CD4-positive, alpha-beta T cell treated with Interleukin-17A for 4 hours (primary cell): ENCODE measurements around the gene FAHD2B.
"Not testable (repeated sequence)": the region's sequence is repeated elsewhere in the genome, so short reads cannot be mapped to it uniquely, and the experiment has no call there.

ENCODE experiments used
- DNase-seq: peaks from one replicate; pipeline ENCODE4 v3.0.0-alpha.2; 2020; ENCODE audit warnings: mixed read lengths

FAHD2B gene

GRCh38 chr2:97067279-97068004 is 27.2 kb downstream of the FAHD2B start:
- DNase-seq: no peak

GRCh38 chr2:97066030-97066429 is 28.7 kb downstream of the FAHD2B start:
- DNase-seq: not testable (repeated sequence)

GRCh38 chr2:97062020-97062419 is 32.7 kb downstream of the FAHD2B start:
- DNase-seq: not testable (repeated sequence)

GRCh38 chr2:97059782-97060181 is 34.9 kb downstream of the FAHD2B start:
- not testable (repeated sequence) for DNase-seq

GRCh38 chr2:97056150-97056549 is 38.5 kb downstream of the FAHD2B start:
- DNase-seq: not testable (repeated sequence)

- DNase-seq: not testable (repeated sequence)
These were observed 44.6 kb downstream of the FAHD2B start for GRCh38 chr2:97050032-97050431.

- DNase-seq: not testable (repeated sequence)
These were observed 46.2 kb downstream of the FAHD2B start for GRCh38 chr2:97048448-97048847.

GRCh38 chr2:97046676-97047075 is 48.0 kb downstream of the FAHD2B start:
- not testable (repeated sequence) for DNase-seq

GRCh38 chr2:97045895-97046499 is 48.7 kb downstream of the FAHD2B start:
- DNase-seq: not testable (repeated sequence)
